Fibroblast of villous mesenchyme (primary cell): Measurements from ENCODE around the gene TOMM70. TPM values are rescaled to one million over a fixed set of nuclear protein-coding genes. Genes with fewer than 3 reads are reported as not detected.

Experiments used
- DNase-seq: peaks from one replicate; pipeline ENCODE4 v3.0.0-alpha.2; 2010; ENCODE audit warnings: low read depth
- H3K4me3 ChIP-seq: 2 replicates; pipeline ENCODE4 v1.5.1; 2011; ENCODE audit warnings: low read depth, mild to moderate bottlenecking, low read length
- CTCF ChIP-seq: IDR thresholded peaks from 2 replicates; pipeline ENCODE4 v1.5.1; 2012; ENCODE audit warnings: low read depth, mild to moderate bottlenecking, low read length; ENCODE audit not compliant: insufficient read depth
- total RNA-seq: library from RNA; depleted of rRNA; stranded (reverse); fragments of >200 nt; gene quantifications from 2 replicates; pipeline ENCODE4 v1.2.3, GENCODE V29; 2012

TOMM70 gene
- total RNA-seq, 1 donor: 65.2 TPM

DNA sequence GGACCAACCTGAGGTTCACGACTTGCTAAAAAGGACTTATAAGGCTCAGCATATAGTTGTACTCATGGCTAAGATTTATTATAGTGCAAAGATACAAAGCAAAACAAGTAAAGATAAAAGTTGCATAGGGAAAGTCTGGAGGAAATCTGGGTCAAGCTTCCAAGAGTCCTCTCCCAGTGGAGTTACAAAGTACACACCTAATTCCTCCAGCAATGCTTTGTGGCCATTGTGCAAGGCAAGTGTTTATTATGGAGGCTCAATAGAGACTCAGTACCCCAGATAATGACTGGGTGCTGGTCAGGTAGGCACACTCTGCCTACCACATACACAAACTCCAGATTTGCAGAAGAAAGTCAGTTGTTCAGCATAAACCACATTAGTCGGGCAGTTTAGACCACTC, 23.4 kb upstream of the TOMM70 start:
- DNase-seq: no peak
- TF ChIP-seq CTCF: no peak
- H3K4me3 ChIP-seq: no peak overlapping the region

DNA sequence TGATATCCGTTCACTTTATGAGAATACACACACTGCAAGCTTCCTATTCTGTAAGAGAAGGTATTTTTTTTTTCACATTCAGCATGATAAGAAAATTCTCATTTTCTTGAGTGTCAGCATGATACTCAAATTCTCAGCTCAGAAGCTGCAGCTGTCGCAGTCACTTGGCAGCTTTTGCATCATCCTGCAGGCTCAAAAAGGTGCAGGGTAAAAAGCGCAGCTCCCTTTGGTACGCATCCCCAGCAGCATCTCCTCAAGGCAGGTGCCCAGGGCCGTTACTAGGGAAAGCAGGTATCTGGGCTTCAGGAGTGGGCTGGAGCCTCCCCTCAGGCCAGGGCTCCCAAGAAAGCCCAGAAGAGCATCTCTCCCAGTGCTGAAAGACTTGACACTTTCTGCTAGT, 22.7 kb upstream of the TOMM70 start:
- DNase-seq: no peak
- H3K4me3 ChIP-seq: no peak overlapping the region
- TF ChIP-seq CTCF: no peak

GRCh38 chr3:100420885-100421284, 20.0 kb upstream of the TOMM70 start:
- no peak overlapping the region for H3K4me3 ChIP-seq
- TF ChIP-seq CTCF: no peak
- no peak for DNase-seq

DNA sequence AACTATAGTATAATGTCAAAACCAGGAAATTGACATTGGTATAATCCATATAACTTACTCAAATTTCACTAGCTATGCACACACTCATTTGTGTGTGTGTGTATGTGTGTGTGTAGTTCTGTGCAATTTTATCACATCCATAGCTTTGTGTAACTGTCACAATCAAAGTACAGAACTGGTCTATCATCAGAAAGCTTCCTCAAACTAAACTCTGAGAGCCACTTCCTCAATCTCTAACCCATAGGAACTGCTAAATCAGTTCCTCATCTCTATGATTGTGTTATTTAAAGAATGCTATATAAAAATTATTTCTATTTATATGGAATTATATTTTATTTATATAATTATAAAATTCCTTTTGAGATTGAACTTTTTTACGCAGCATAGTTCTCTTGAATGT, 18.5 kb upstream of the TOMM70 start:
- no peak for TF ChIP-seq CTCF
- no peak for DNase-seq
- no peak overlapping the region for H3K4me3 ChIP-seq

- H3K4me3 ChIP-seq: no peak overlapping the region
- DNase-seq: no peak
- TF ChIP-seq CTCF: no peak
Observed at GRCh38 chr3:100416863-100417262, 16.0 kb upstream of the TOMM70 start.

DNA sequence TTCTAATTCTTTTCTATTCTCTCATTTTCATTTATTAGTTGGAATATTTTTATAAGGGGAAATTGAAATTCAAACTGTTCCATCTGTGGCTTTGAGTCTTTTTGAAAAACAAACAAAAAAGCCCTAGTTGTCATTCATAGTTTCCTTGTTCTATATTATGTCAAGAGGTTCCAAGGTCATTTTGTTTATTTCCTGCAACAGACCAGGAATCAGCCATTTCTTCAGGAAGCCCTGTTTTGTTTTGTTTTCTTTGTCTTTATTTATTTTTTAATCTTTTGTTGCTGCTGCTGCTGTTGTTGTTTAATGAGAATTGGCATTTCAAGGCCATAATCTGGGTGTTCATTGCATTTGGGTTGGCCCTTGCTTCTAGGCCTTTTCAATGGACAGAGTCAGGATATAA, 15.3 kb upstream of the TOMM70 start:
- H3K4me3 ChIP-seq: no peak overlapping the region
- DNase-seq: no peak
- no peak for TF ChIP-seq CTCF

DNA sequence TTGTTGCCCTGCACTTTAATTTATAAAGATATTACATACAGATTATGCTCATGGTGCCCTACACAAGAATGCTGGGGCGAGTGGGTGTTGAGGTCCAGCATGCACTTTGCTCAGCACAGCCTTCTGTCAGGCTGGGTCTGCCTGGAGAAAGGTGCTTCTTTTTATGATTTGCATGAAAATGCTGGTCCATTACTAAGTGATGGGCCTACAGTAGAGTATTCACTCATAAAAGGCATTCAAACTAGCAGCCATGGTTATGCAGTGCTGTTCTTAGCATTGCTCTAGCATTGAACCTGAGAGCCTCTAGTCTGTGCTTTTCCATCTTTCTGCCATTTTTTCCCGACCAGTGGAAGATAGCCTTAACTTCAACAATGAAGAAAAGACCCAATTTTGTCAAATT, 12.7 kb upstream of the TOMM70 start:
- TF ChIP-seq CTCF: no peak
- no peak overlapping the region for H3K4me3 ChIP-seq
- no peak for DNase-seq
